IPS DF 4.7 (cell line): Measurements from ENCODE around the gene FAM181A.

Experiments
- DNase-seq: peaks from one replicate; pipeline ENCODE4 v3.0.0-alpha.2; 2013; ENCODE audit warnings: low spot score; ENCODE audit errors: extremely low read depth

Gene FAM181A

GRCh38 chr14:93950948-93951634 is 23.9 kb downstream of the FAM181A start:
- no peak for DNase-seq

GRCh38 chr14:93951635-93952540 is 24.7 kb downstream of the FAM181A start:
- no peak for DNase-seq

DNA sequence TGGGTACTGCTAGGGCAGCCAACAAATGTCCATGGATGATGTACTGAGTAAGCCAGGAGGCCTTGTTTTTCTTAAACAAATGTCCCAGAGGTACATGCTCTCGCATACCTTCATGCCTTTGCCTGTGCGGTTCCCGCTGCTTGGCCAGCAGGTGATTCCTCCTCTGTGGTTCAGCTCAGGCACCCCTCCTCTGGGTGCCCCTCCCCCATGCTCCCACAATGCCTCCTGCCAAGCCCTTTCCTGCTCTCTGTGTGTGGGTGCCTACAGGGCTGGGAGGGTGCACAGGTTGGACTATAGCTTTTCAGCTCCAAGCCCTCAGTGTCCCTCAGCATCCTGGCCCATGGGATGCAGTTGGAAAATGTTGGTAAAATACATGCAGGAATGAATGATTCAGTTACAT is 25.7 kb downstream of the FAM181A start:
- no peak for DNase-seq

DNA sequence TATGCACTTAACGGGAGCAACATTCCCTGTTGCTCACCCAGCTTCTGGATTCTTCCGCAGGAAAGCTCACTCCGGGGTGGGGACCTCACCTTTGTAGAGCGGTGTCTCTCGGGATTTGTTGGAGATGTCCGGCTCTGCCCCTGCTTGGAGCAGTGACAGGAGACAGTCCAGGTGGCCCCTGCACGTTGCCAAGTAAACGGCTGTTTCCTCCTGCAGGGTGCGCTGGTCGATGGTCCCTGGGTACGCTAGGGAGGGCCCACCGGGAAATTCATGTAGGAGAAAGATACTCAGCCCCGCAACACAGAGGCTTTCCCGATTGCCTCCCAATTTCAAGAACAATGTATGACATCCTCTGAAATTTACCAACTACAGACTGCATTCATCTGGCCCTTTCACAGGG is 26.1 kb downstream of the FAM181A start:
- DNase-seq = no peak

DNA sequence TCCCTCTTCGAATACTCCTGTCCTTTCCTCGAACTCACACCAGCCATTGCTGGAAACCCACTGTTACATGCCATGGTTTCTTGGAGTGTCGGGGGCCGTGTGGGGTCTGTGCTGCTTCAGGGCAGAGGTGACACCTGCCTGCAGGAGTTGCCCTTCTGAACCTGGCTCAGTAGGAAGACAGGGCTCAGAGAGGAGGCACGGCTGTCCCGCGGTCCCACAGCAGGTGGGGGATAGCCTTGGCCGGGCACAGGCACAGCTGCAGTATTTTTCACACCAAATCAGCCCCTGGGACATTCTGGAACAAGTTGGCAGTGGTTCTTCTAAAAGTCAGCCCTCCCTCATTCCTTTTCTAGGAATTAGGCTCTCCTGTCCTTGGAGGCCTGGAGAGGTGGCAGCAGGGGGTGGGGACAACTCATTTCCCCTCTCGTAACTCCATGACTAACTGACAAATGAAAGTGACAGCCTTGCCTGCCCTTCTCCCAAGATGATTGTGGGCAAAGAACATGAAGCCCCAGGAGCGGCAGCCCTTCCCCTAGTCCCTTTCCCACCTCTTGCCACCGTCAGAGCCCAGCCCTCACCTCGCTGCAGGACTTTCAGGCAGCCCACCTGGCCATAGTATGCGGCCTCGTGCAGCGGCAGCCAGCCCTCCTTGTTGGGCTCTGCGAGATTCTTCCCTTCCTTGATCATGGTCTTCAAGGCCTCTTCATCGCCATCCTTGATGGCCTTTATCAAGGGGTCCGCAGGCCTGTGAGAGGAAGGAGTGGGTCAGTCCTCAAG is 26.8 kb downstream of the FAM181A start:
- DNase-seq = no peak

- DNase-seq = no peak
These were observed 27.3 kb downstream of the FAM181A start for GRCh38 chr14:93954516-93954830.

DNA sequence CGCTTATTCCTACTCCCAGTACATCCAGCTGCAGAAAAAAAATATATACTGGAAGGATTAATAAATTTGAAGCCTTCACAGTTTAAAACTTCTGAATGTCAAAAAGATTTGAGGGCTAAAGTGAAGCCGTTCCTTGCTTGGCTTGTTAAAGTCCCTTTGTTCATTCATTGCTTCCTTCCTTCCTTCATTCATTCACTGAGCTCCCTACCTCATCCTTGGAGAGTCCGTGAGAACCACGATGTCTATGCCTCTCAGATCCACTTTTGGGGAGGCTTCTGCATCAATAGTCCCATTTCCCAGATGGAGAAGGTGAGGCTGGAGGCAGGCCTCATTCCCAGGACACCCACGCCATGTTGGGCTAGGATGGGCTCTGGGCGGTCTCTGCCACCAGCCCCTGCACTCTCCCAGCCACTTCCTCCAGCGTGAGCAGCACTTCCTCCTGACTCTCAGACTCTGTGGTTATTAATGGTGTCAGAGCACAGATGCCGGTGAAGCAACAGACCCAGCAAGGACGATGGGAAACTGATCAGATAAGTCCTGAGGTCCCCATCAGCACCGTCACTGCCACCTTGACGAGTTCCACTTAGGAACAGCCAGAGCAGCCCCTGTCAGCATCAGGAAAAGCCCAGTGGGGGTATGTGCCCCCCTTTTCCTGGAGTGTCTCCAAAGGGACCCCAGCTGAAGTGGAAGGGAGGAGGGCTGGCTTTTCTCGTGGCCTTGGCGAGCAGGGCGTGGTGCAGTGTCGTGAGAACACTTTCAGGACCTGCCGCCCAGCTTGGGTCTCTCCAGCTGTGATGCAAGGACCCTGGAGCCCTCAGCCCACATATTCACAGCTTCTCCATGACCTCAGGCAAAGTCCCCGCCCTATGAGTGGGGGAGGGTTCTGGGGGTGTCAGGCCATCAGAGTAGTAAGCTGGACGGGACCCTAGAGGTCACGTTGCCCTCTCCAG is 28.0 kb downstream of the FAM181A start:
- DNase-seq = no peak

DNA sequence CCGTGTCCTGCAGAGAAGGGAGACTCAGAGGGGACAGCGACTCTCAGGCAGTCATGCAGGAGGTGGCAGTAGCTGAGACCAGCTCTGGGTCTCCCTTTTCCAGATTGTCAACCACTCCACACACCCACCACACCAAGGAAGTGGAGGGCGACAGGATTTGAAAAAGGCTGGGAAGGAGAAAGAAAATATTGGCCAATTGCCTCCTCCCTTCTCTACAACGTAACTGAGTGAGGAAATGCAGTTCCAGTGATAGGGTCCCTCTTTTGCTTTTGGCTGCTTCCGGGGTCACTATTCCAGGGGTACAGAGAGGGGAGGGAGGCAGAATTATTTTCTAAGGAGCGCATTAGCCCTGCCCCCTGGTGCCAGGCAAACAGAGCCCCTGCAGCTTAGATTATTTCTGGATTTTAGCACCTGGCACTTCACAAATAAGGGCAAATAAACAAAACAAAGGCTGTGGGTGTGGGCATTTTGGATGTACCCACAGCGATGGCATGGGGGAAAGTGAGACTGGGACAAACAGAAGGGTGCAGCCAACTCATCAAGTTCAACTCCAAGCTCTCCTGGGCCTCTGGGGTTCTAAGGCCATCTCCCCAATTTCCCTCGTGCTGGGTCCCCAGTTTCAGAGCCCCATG is 28.8 kb downstream of the FAM181A start:
- DNase-seq = no peak

DNA sequence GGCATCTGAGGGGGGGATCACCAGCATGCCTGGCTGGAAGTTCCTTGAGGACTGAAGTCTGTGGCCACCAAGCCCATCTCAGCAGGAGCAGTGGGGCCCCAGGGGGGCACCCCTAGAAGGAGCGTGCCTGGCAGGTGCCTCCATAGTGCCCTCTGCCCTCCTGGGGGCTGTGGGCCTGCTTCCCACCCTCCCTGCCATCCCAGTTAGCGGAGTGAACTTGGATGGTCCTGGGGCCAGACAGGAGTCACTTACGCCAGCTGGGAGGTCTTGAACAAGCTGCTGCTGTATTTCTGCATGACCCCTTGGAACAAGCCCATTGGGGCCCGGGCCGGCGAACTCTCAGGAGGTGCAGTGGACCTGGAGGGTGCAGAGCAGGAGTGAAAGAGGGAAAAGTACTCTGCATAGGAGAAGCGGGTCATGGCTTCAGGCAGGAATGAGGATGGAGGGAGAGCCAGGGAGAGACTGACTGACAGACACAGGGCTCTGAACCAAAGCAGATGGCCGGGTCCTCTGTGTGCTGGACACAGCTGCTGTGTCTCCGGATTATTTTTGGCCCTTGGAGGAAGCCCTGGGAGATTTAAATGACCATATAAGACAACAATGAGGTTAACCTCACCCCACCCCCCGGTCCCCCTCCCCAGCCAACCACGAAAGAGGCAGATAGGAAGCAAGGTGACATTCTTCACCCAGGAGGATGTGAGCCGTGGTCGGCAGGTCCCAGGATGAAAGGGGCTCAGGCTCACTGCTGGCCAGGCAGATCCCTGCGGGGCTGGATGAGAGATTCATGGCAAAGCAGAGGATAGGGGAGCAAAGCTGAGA is 29.6 kb downstream of the FAM181A start:
- no peak for DNase-seq

- no peak for DNase-seq
These were observed 30.2 kb downstream of the FAM181A start for GRCh38 chr14:93957333-93957710.

DNA sequence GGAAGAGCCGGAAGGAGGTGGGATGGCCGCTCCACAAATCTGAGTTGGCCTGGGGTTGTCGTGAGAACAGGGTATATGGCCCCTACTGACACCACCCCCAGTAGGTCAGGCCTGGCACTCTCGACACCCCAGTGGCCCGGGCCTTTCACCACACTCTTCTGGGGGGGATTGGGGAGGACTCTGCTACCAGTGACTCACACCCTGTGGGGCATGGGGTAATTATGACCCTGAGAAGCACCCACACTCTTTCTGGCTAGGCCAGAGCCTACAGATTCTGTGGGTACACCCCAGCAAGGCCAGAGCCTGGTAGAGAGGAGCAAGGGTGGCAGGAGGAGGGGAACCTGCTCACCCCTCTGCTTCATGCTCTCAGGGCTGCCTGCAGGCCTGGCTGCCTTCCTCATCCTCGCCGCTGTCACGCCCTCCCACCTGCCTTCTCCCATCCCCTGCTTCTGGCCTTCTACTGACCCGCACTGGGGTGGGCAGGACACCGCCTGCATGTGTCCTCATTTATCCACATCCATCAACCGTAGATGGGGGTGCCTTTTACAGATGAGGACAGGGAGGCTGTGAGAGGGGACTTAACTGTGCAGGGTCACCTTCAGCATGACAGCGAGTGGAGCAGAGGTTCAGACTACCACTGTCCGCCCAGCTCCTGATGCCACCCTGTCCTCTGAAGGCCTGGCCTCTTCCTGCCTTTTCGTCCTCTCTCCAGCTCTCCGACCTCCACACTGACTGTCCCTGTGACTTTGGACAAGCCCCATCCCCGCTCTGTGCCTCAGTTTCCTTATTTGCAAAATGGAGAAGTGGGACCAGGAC is 30.8 kb downstream of the FAM181A start:
- no peak for DNase-seq

GRCh38 chr14:93958567-93959238 is 31.6 kb downstream of the FAM181A start:
- DNase-seq = no peak

- DNase-seq = no peak
These were observed 32.3 kb downstream of the FAM181A start for GRCh38 chr14:93959239-93960107.

GRCh38 chr14:93960108-93960475 is 32.9 kb downstream of the FAM181A start:
- no peak for DNase-seq

GRCh38 chr14:93960774-93961438 is 33.8 kb downstream of the FAM181A start:
- DNase-seq = no peak

GRCh38 chr14:93961620-93962019 is 34.5 kb downstream of the FAM181A start:
- no peak for DNase-seq
